Trophoblast cell (in vitro differentiated cells and primary cell): ENCODE data around the gene ALDOC.

Experiments used
- DNase-seq, 2 donors: peaks; one replicate each; pipeline ENCODE4 v3.0.0-alpha.2; 2016
- H2AFZ ChIP-seq: 2 replicates; pipeline ENCODE4 v1.6.1; 2013; ENCODE audit warnings: low read length, moderate library complexity, mild to moderate bottlenecking; ENCODE audit not compliant: insufficient read depth, poor library complexity
- H2AK5ac ChIP-seq: 2 replicates; pipeline ENCODE4 v1.6.1; 2013; ENCODE audit warnings: mild to moderate bottlenecking, low read length
- H2BK120ac ChIP-seq: 2 replicates; pipeline ENCODE4 v1.6.1; 2013; ENCODE audit warnings: low read length, mild to moderate bottlenecking, moderate library complexity; ENCODE audit not compliant: insufficient read depth, poor library complexity
- H2BK12ac ChIP-seq: 2 replicates; pipeline ENCODE4 v1.6.1; 2013; ENCODE audit warnings: mild to moderate bottlenecking, low read length, moderate library complexity
- H2BK5ac ChIP-seq: 2 replicates; pipeline ENCODE4 v1.6.1; 2013; ENCODE audit warnings: low read length, low read depth, moderate library complexity, mild to moderate bottlenecking; ENCODE audit not compliant: poor library complexity
- H3K14ac ChIP-seq: 2 replicates; pipeline ENCODE4 v1.6.1; 2013; ENCODE audit warnings: mild to moderate bottlenecking, low read length
- H3K18ac ChIP-seq: 2 replicates; pipeline ENCODE4 v1.6.1; 2013; ENCODE audit warnings: mild to moderate bottlenecking, low read length
- H3K23ac ChIP-seq: 2 replicates; pipeline ENCODE4 v1.6.1; 2013; ENCODE audit warnings: low read length
- H3K27ac ChIP-seq: 2 replicates; pipeline ENCODE4 v1.5.1; 2013; ENCODE audit warnings: low read depth, mild to moderate bottlenecking, inconsistent platforms, low read length, moderate library complexity
- H3K27me3 ChIP-seq: 2 replicates; pipeline ENCODE4 v1.6.1; 2013; ENCODE audit warnings: inconsistent platforms, mild to moderate bottlenecking, low read length, moderate library complexity; ENCODE audit not compliant: insufficient read depth
- H3K36me3 ChIP-seq, 2 experiments: 1 replicate in 1 of 2; 2 replicates in 1 of 2; pipeline ENCODE4 v1.6.1; 2013; ENCODE audit warnings: low read length in 2 of 2, mild to moderate bottlenecking in 2 of 2, moderate library complexity in 1 of 2; ENCODE audit not compliant: insufficient read depth in 2 of 2, control insufficient read depth in 1 of 2
- H3K4ac ChIP-seq: 2 replicates; pipeline ENCODE4 v1.6.1; 2013; ENCODE audit warnings: low read depth, mild to moderate bottlenecking, low read length, moderate library complexity
- H3K4me1 ChIP-seq, 2 experiments: 1 replicate in 1 of 2; 2 replicates in 1 of 2; pipeline ENCODE4 v1.6.1; 2013; ENCODE audit warnings: low read length in 2 of 2, mild to moderate bottlenecking in 2 of 2, moderate library complexity in 1 of 2; ENCODE audit not compliant: insufficient read depth in 2 of 2, control insufficient read depth in 1 of 2
- H3K4me2 ChIP-seq: 2 replicates; pipeline ENCODE4 v1.6.1; 2013; ENCODE audit warnings: inconsistent platforms, mild to moderate bottlenecking, low read length, moderate library complexity
- H3K4me3 ChIP-seq: 2 replicates; pipeline ENCODE4 v1.5.1; 2013; ENCODE audit warnings: mild to moderate bottlenecking, low read depth, low read length, inconsistent platforms
- H3K79me1 ChIP-seq: one replicate; pipeline ENCODE4 v1.6.1; 2013; ENCODE audit warnings: low read length
- H3K79me2 ChIP-seq: 2 replicates; pipeline ENCODE4 v1.6.1; 2013; ENCODE audit warnings: low read length, mild to moderate bottlenecking; ENCODE audit not compliant: control insufficient read depth, insufficient read depth, poor library complexity
- H3K9ac ChIP-seq: 2 replicates; pipeline ENCODE4 v1.6.1; 2013; ENCODE audit warnings: mild to moderate bottlenecking, low read length
- H3K9me3 ChIP-seq: 2 replicates; pipeline ENCODE4 v1.6.1; 2013; ENCODE audit warnings: low read depth, mild to moderate bottlenecking, control low read depth, inconsistent platforms, low read length; ENCODE audit not compliant: insufficient read depth
- H4K12ac ChIP-seq: 2 replicates; pipeline ENCODE4 v1.6.1; 2013; ENCODE audit warnings: low read depth, mild to moderate bottlenecking, low read length, moderate library complexity
- H4K8ac ChIP-seq: 2 replicates; pipeline ENCODE4 v1.6.1; 2013; ENCODE audit warnings: low read depth, mild to moderate bottlenecking, low read length, moderate library complexity
- H4K91ac ChIP-seq: one replicate; pipeline ENCODE4 v1.6.1; 2013; ENCODE audit warnings: low read depth, mild to moderate bottlenecking, low read length, moderate library complexity
- WGBS: extraction: QIAGEN DNeasy Blood & Tissue Kit; methylation state at CpG from one replicate; pipeline ENCODE4 v1.1.7; 2013; ENCODE audit warnings: missing lambda C conversion rate; ENCODE audit not compliant: insufficient read length, insufficient coverage; ENCODE audit errors: extremely low coverage; 5-methylcytosine and 5-hydroxymethylcytosine counted together

Gene ALDOC

GRCh38 chr17:28597606-28598383, 21.1 kb upstream of the ALDOC start:
- no peak overlapping the region for H3K27ac ChIP-seq
- peak overlapping the region; percentile 77 for H3K4me3 ChIP-seq
- H3K9ac ChIP-seq: no peak overlapping the region
- peaks cover 0 to 12% of the 10 kb centered on the region in 2 experiments for H3K4me1 ChIP-seq
- peaks cover 6% of the 10 kb centered on the region for H3K79me1 ChIP-seq
- DNase-seq: no peak
- H2BK12ac ChIP-seq: no peak overlapping the region
- no peak overlapping the region for H3K14ac ChIP-seq
- peaks cover 5% of the 10 kb centered on the region for H3K79me2 ChIP-seq
- no CpG with 5 or more reads among the region's 5 CpGs for WGBS
- H2AFZ ChIP-seq: no peak overlapping the region
- H4K8ac ChIP-seq: peak overlapping the region; percentile 63
- no peak overlapping the region for H4K12ac ChIP-seq
- peaks cover 4 to 7% of the 10 kb centered on the region in 2 experiments for H3K36me3 ChIP-seq
- no peaks in the 10 kb centered on the region for H3K9me3 ChIP-seq
- no peak overlapping the region for H3K18ac ChIP-seq
- H3K4ac ChIP-seq: no peak overlapping the region
- H3K4me2 ChIP-seq: peak overlapping the region; percentile 63
- H2AK5ac ChIP-seq: no peak overlapping the region
- H3K23ac ChIP-seq: no peak overlapping the region
- H2BK120ac ChIP-seq: no peak overlapping the region
- peak overlapping the region; percentile 65 for H4K91ac ChIP-seq
- H3K27me3 ChIP-seq: no peaks in the 10 kb centered on the region
- H2BK5ac ChIP-seq: no peak overlapping the region

- Histone ChIP-seq H2BK5ac (no peak overlapping the region), H3K4me2 (no peak overlapping the region), H3K4me3 (no peak overlapping the region), H3K14ac (no peak overlapping the region), H3K79me1 (no peaks in the 10 kb centered on the region), H4K91ac (no peak overlapping the region), H3K27me3 (no peaks in the 10 kb centered on the region), H3K36me3 (peaks cover 27 to 39% of the 10 kb centered on the region in 2 experiments), H3K4ac (no peak overlapping the region), H2AK5ac (no peak overlapping the region), H2AFZ (no peak overlapping the region), H3K9me3 (peaks cover 3% of the 10 kb centered on the region), H2BK120ac (no peak overlapping the region), H2BK12ac (no peak overlapping the region), H3K23ac (no peak overlapping the region), H3K18ac (no peak overlapping the region), H4K12ac (no peak overlapping the region), H3K79me2 (no peaks in the 10 kb centered on the region), H3K27ac (no peak overlapping the region), H4K8ac (no peak overlapping the region), H3K4me1 (no peaks in the 10 kb centered on the region), H3K9ac (no peak overlapping the region)
- no CpG with 5 or more reads among the region's 4 CpGs for WGBS
- no peak for DNase-seq
These were observed 15.6 kb upstream of the ALDOC start for GRCh38 chr17:28592260-28592659.

GRCh38 chr17:28585851-28586250, 9.2 kb upstream of the ALDOC start:
- Histone ChIP-seq H3K79me1 (no peaks in the 10 kb centered on the region), H2AFZ (no peak overlapping the region), H3K4me1 (no peaks in the 10 kb centered on the region), H2BK12ac (no peak overlapping the region), H2BK120ac (no peak overlapping the region), H3K27me3 (no peaks in the 10 kb centered on the region), H2AK5ac (no peak overlapping the region), H2BK5ac (no peak overlapping the region), H3K9ac (no peak overlapping the region), H4K12ac (no peak overlapping the region), H3K4ac (no peak overlapping the region), H4K8ac (no peak overlapping the region), H3K79me2 (no peaks in the 10 kb centered on the region), H3K4me3 (no peak overlapping the region), H3K18ac (no peak overlapping the region), H3K4me2 (no peak overlapping the region), H3K9me3 (peaks cover 3% of the 10 kb centered on the region), H3K36me3 (peaks cover 32 to 61% of the 10 kb centered on the region in 2 experiments), H3K27ac (no peak overlapping the region), H4K91ac (no peak overlapping the region), H3K23ac (no peak overlapping the region), H3K14ac (no peak overlapping the region)
- peak in 1 of 2 donors; percentile 39 for DNase-seq
- WGBS: no CpG with 5 or more reads among the region's 3 CpGs

- H2BK120ac ChIP-seq: no peak overlapping the region
- H3K9ac ChIP-seq: no peak overlapping the region
- H3K14ac ChIP-seq: no peak overlapping the region
- DNase-seq: no peak
- no peak overlapping the region for H3K23ac ChIP-seq
- H3K4me1 ChIP-seq: no peaks in the 10 kb centered on the region
- no peaks in the 10 kb centered on the region for H3K79me2 ChIP-seq
- no peak overlapping the region for H3K4ac ChIP-seq
- H3K9me3 ChIP-seq: peaks cover 3% of the 10 kb centered on the region
- H3K4me3 ChIP-seq: no peak overlapping the region
- no CpG with 5 or more reads among the region's 3 CpGs for WGBS
- H3K36me3 ChIP-seq: peaks cover 31 to 60% of the 10 kb centered on the region in 2 experiments
- no peak overlapping the region for H3K18ac ChIP-seq
- H3K27ac ChIP-seq: no peak overlapping the region
- no peak overlapping the region for H4K12ac ChIP-seq
- H4K91ac ChIP-seq: no peak overlapping the region
- no peak overlapping the region for H2AFZ ChIP-seq
- no peak overlapping the region for H4K8ac ChIP-seq
- no peak overlapping the region for H2BK12ac ChIP-seq
- no peak overlapping the region for H2AK5ac ChIP-seq
- H3K27me3 ChIP-seq: no peaks in the 10 kb centered on the region
- no peaks in the 10 kb centered on the region for H3K79me1 ChIP-seq
- no peak overlapping the region for H3K4me2 ChIP-seq
- H2BK5ac ChIP-seq: no peak overlapping the region
These were observed 7.7 kb upstream of the ALDOC start for GRCh38 chr17:28584434-28584833.
